Globus pallidus (tissue), 1 donor: ENCODE measurements around the gene CCL14.
"Not testable (repeated sequence)": the region's sequence is repeated elsewhere in the genome, so short reads cannot be mapped to it uniquely, and the experiment has no call there.

ENCODE experiments used
- DNase-seq: peaks from one replicate; pipeline ENCODE4 v3.0.0-alpha.2; 2015; ENCODE audit warnings: low spot score

CCL14 gene

GRCh38 chr17:35942588-35943186, 43.8 kb downstream of the CCL14 start:
- no peak for DNase-seq

DNA sequence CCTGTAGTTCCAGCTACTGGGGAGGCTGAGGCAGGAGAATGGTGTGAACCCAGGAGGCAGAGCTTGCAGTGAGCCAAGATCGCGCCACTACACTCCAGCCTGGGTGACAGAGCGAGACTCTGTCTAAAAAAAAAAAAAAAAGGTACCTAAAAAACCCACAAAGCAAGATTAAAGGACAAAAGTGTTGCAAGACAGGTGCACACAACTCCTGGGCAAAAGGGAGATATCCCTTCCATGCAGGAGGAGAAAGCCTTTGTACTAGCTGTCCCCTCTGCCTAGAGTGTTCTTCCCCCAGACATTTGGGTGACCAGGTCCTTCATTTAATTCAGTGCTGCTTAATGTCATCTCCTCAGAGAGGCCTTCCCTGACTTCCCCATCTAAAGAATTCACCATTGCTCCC, 48.0 kb downstream of the CCL14 start:
- DNase-seq = not testable (repeated sequence)

DNA sequence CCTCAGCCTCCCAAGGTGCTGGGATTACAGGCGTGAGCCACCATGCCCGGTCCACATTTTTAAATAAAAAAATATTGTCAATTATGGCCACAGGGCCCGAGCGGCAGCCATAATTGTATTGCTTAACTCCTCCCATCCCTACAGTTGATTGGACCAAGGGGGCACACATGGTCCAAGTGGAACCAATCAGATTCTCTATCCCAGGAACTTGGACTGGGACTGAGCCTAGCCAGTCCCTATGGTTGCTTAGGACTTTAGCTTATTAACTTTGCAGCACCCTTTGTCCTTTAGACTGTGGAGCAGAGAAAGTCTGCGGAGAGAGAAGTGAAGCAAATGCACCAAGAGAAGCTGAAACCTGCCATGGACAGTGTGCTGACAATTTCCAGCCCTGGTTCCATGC, 50.5 kb downstream of the CCL14 start:
- DNase-seq = no peak

GRCh38 chr17:35934760-35935159, 51.8 kb downstream of the CCL14 start:
- no peak for DNase-seq
